PC-3 (cell line): ENCODE data around the gene MEGF10.

Experiments used
- EZH2 ChIP-seq: fragments of 300-600 bp; sonication (generic); IDR thresholded peaks from one replicate; pipeline ENCODE4 v1.6.1; 2017; ENCODE audit warnings: antibody characterized with exemption, mild to moderate bottlenecking, low read length; ENCODE audit not compliant: unreplicated experiment
- TF ChIP-seq, protein P1 (sequence below): fragments of 300-600 bp; sonication (generic); conservative IDR thresholded peaks from 2 replicates; pipeline ENCODE4 v1.5.1; 2017; ENCODE audit warnings: antibody characterized with exemption, low read depth, mild to moderate bottlenecking, low read length

DNA sequence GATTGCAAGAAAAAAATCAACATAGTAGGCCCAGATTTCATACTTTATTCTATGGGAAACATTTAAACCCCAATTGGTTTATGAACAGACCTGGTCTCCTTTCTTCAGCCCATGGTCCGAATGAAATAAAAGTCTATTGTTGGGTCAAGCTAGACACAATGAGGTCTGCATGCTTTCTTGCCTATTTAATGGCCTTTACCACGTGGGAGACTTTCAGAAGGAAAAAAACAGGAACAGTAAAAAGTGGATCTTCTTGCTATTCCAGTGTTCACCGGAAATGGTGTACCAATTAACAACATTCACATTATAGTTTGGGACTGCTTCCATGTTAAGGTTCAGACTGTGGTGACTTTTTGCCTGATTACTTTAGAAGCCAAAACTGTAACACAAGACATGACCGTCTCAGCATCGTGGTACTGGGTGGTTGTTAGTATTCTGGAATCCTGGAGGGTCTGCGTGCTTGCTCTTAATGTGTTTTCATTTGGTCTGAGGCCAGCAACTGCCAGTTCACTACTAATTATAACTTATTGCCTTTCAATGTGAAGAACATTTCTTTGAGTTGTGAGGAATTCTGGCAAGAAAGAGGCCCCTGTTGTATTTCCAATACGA, 141.5 kb downstream of the MEGF10 start:
- TF ChIP-seq EZH2 = no peak
- TF ChIP-seq, protein P1, sequence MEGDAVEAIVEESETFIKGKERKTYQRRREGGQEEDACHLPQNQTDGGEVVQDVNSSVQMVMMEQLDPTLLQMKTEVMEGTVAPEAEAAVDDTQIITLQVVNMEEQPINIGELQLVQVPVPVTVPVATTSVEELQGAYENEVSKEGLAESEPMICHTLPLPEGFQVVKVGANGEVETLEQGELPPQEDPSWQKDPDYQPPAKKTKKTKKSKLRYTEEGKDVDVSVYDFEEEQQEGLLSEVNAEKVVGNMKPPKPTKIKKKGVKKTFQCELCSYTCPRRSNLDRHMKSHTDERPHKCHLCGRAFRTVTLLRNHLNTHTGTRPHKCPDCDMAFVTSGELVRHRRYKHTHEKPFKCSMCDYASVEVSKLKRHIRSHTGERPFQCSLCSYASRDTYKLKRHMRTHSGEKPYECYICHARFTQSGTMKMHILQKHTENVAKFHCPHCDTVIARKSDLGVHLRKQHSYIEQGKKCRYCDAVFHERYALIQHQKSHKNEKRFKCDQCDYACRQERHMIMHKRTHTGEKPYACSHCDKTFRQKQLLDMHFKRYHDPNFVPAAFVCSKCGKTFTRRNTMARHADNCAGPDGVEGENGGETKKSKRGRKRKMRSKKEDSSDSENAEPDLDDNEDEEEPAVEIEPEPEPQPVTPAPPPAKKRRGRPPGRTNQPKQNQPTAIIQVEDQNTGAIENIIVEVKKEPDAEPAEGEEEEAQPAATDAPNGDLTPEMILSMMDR = no peak
